CD4-positive, alpha-beta T cell treated with Interferon gamma for 1 hour (primary cell): ENCODE results near the gene KLHL34.

Experiments used
- DNase-seq: peaks from one replicate; pipeline ENCODE4 v3.0.0-alpha.2; 2020

KLHL34 gene

DNA sequence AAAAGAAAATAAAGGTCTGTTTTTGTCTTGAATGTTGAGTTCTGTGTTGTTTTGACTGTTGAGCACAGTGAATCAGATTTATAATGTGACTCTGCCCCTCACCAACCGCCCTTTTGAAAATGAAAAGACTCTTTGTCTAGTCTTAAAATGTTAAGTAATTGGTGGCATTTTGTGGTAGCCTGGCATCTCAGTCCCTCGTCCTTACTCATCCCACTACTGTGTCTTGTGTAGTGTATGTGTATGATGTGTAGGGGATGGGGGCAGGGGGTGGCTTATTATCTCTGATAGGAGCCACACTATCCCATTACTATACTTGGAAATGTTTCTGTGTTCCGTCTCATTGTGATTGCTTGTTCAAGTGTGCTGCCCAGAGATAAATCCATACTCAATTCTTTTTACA, 12.2 kb downstream of the KLHL34 start:
- no peak for DNase-seq

DNA sequence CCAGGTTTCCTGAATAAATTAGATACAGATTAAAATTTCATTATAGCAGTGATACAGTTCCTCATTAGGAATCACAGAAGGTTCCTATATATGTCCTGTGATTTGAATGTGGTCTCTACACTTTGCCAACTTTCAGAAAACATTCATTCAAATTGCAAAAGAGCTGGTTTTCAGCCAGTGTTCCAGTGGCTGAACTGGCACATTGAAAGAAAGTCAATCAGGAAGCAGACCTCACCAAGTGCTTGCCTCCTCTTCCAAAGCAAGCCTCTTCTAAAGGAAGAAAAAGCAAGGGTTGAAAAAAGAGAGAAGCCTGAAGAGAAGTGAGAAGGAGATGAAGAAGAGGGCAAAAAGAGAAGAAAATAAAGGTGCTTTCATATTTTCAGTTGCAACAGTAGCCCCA, 12.7 kb downstream of the KLHL34 start:
- no peak for DNase-seq

GRCh38 chrX:21639775-21640174, 18.4 kb downstream of the KLHL34 start:
- DNase-seq: no peak

DNA sequence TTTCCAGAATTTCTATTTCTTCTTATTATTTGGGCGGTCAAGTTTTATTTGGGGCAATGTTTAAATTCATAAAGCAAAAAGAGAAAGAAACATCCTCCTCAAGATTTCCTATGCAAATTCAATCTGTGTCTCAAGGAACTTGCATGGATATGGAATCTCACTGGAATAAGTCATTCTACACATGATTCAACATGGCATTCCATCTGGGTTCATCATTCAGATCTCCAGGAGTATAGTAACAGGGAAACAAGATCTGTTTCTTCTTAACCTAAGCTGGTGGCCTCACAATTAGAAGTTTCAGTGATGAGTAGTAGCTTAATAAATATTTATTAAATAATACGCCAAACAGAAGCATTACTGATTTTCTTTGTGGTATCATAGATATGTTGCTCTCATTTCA, 19.8 kb downstream of the KLHL34 start:
- DNase-seq: no peak

- DNase-seq: no peak
Measured at GRCh38 chrX:21632027-21632426, 26.1 kb downstream of the KLHL34 start.

DNA sequence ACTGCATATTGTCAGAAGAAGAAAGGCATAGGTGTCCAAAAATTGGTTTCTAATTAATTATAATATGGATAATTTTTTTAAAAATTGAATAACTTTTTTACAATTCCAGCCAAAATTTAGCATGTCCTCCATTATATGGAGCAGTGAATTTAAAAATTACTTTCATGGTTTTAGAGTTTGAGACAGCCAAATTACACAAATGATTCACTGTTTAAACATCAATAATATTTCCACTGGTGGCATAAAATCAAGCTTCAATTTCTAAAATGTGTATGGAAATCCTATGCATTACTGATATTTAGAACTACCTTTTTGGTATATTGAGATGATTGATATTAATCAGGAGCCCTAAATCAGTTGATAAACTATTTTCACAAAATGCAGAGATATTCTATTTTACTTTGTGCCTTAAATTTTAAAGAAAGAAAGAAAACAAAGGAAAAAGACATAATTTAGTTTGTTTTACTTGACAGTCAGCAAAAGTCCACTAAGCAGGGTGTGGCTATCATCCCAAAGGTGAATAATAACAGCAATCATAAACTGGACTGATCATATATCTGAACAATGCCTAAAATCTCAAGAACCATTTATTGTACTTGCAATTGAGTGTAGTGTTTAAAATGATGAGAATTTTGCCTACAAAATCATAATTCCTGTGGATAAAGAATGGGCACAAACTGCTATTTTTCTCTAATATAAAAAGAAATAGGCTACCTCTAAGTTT, 34.2 kb downstream of the KLHL34 start:
- DNase-seq: no peak

DNA sequence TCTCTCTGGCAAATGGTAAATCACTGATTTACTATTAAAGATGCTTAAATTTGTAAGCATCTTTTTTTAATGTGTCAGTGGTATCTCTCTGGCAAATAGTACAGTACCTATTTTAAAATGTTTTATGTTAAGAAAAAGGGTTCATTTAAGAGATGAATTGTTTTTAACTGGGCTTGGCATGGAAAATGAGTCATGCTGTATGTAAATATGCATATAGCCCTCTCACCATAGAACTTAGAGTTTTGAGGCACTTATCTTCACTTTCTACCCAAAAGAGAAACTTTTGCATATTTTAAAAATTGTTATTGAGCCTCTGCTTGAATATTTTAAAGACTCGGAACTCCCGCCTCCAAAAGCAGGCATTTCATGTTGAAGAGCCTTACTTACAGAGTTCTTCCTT, 37.9 kb downstream of the KLHL34 start:
- no peak for DNase-seq

- DNase-seq: no peak
Measured at GRCh38 chrX:21616386-21616785, 41.7 kb downstream of the KLHL34 start.

- no peak for DNase-seq
Measured at GRCh38 chrX:21612154-21612553, 46.0 kb downstream of the KLHL34 start.

DNA sequence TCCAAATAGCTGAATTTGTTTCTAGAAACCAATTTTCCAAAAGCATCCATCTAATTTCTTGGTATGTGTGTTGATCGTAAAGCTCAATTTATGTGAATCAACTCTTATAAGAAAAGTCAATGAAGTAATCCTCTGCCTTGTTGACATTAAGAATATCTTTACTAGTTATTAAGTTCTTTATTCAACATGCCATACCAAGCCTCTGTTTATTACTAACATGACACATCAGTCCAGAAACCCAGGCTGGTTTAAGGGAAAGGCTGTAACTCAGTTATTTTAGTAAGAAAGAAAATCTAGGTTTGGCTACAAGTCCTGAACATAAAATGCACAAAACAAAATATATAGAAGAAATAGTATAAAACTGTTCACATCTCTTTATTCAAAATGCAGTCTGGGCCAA, 48.0 kb downstream of the KLHL34 start:
- DNase-seq: no peak

GRCh38 chrX:21606002-21606401, 52.1 kb downstream of the KLHL34 start:
- no peak for DNase-seq
